H9 (cell line): Measurements from ENCODE around the gene STXBP6. TPM values are rescaled to one million over a fixed set of nuclear protein-coding genes. Genes with fewer than 3 reads are reported as not detected.

Experiments used
- DNase-seq: peaks from one replicate; pipeline ENCODE4 v3.0.0-alpha.2; 2017
- H2AFZ ChIP-seq: one replicate; pipeline ENCODE4 v1.6.1; 2013; ENCODE audit warnings: mild to moderate bottlenecking, low read length, control low read depth, moderate library complexity
- H2AK5ac ChIP-seq: 2 replicates; pipeline ENCODE4 v1.6.1; 2013; ENCODE audit warnings: low read length, control low read depth, mixed read lengths; ENCODE audit not compliant: insufficient read length
- H2BK120ac ChIP-seq: one replicate; pipeline ENCODE4 v1.6.1; 2013; ENCODE audit warnings: low read depth, mild to moderate bottlenecking, low read length, control low read depth, inconsistent platforms; ENCODE audit not compliant: poor library complexity, severe bottlenecking
- H2BK12ac ChIP-seq: 2 replicates; pipeline ENCODE4 v1.6.1; 2013; ENCODE audit warnings: low read length, control low read depth, mixed read lengths, low read depth; ENCODE audit not compliant: insufficient read length
- H2BK15ac ChIP-seq: 2 replicates; pipeline ENCODE4 v1.6.1; 2013; ENCODE audit warnings: low read depth, low read length, control low read depth
- H2BK20ac ChIP-seq: one replicate; pipeline ENCODE4 v1.6.1; 2013; ENCODE audit warnings: low read depth, mild to moderate bottlenecking, low read length, control low read depth, inconsistent platforms; ENCODE audit not compliant: poor library complexity, severe bottlenecking
- H2BK5ac ChIP-seq: 2 replicates; pipeline ENCODE4 v1.6.1; 2013; ENCODE audit warnings: low read length, control low read depth, mixed read lengths; ENCODE audit not compliant: insufficient read length
- H3K14ac ChIP-seq: 2 replicates; pipeline ENCODE4 v1.6.1; 2013; ENCODE audit warnings: low read length, control low read depth; ENCODE audit not compliant: insufficient read depth
- H3K18ac ChIP-seq: 2 replicates; pipeline ENCODE4 v1.6.1; 2013; ENCODE audit warnings: low read depth, mild to moderate bottlenecking, mixed read lengths, low read length, control low read depth; ENCODE audit not compliant: insufficient read length
- H3K23ac ChIP-seq: 2 replicates; pipeline ENCODE4 v1.6.1; 2013; ENCODE audit warnings: low read length, control low read depth, mixed read lengths, low read depth; ENCODE audit not compliant: insufficient read length
- H3K23me2 ChIP-seq: 2 replicates; pipeline ENCODE4 v1.6.1; 2013; ENCODE audit warnings: low read depth, mild to moderate bottlenecking, mixed read lengths, low read length, control low read depth; ENCODE audit not compliant: insufficient read length, poor library complexity, severe bottlenecking
- H3K27ac ChIP-seq: 2 replicates; pipeline ENCODE4 v1.5.1; 2013; ENCODE audit warnings: low read length, control low read depth, mixed read lengths, low read depth; ENCODE audit not compliant: insufficient read length
- H3K27me3 ChIP-seq: 2 replicates; pipeline ENCODE4 v1.6.1; 2013; ENCODE audit warnings: low read length, control low read depth, inconsistent platforms; ENCODE audit not compliant: insufficient read depth
- H3K4ac ChIP-seq: 2 replicates; pipeline ENCODE4 v1.6.1; 2013; ENCODE audit warnings: low read depth, mild to moderate bottlenecking, control low read depth, inconsistent platforms, low read length, moderate library complexity
- H3K4me1 ChIP-seq: 2 replicates; pipeline ENCODE4 v1.6.1; 2013; ENCODE audit warnings: low read length, control low read depth, inconsistent platforms; ENCODE audit not compliant: insufficient read depth
- H3K4me2 ChIP-seq: 2 replicates; pipeline ENCODE4 v1.6.1; 2013; ENCODE audit warnings: low read length, control low read depth, mixed read lengths; ENCODE audit not compliant: insufficient read length, insufficient read depth
- H3K56ac ChIP-seq: 2 replicates; pipeline ENCODE4 v1.6.1; 2013; ENCODE audit warnings: low read depth, mild to moderate bottlenecking, mixed read lengths, low read length, control low read depth; ENCODE audit not compliant: insufficient read length
- H3K79me1 ChIP-seq: 2 replicates; pipeline ENCODE4 v1.6.1; 2013; ENCODE audit warnings: low read depth, mild to moderate bottlenecking, moderate library complexity, low read length, control low read depth, inconsistent platforms; ENCODE audit not compliant: insufficient read depth, poor library complexity, severe bottlenecking
- H3K79me2 ChIP-seq: 2 replicates; pipeline ENCODE4 v1.6.1; 2013; ENCODE audit warnings: low read length, control low read depth, inconsistent platforms; ENCODE audit not compliant: insufficient read depth
- H3K9ac ChIP-seq: 2 replicates; pipeline ENCODE4 v1.6.1; 2013; ENCODE audit warnings: low read length, control low read depth, mixed read lengths; ENCODE audit not compliant: insufficient read length; ENCODE audit errors: extremely low read depth
- H3K9me3 ChIP-seq: one replicate; pipeline ENCODE4 v1.6.1; 2013; ENCODE audit warnings: low read depth, low read length, inconsistent platforms; ENCODE audit not compliant: control insufficient read depth
- H3T11ph ChIP-seq: one replicate; pipeline ENCODE4 v1.6.1; 2013; ENCODE audit warnings: mild to moderate bottlenecking, low read length, control low read depth, inconsistent platforms
- H4K20me1 ChIP-seq: one replicate; pipeline ENCODE4 v1.6.1; 2013; ENCODE audit not compliant: control insufficient read depth, insufficient read length, insufficient read depth
- H4K5ac ChIP-seq: 2 replicates; pipeline ENCODE4 v1.6.1; 2013; ENCODE audit warnings: low read depth, mild to moderate bottlenecking, mixed read lengths, low read length, control low read depth; ENCODE audit not compliant: insufficient read length
- H4K8ac ChIP-seq: replicated peaks from 2 replicates; pipeline ENCODE4 v1.6.1; 2013; ENCODE audit warnings: low read length, control low read depth, mixed read lengths, low read depth; ENCODE audit not compliant: insufficient read length
- H4K91ac ChIP-seq: 2 replicates; pipeline ENCODE4 v1.6.1; 2013; ENCODE audit warnings: low read depth, mild to moderate bottlenecking, moderate library complexity, mixed read lengths, low read length, control low read depth; ENCODE audit not compliant: insufficient read length
- H3K27ac Mint-ChIP-seq, 3 experiments: 2 replicates in 2 of 3; 3 replicates in 1 of 3; pipeline ENCODE4 v1.8.0; 2020 to 2021; ENCODE audit warnings: mixed read lengths in 3 of 3, mild to moderate bottlenecking in 1 of 3, moderate library complexity in 1 of 3
- H3K27me3 Mint-ChIP-seq: 2 replicates; pipeline ENCODE4 v1.8.0; 2021; ENCODE audit warnings: low read depth, mild to moderate bottlenecking, moderate library complexity, mixed read lengths
- H3K36me3 Mint-ChIP-seq, 3 experiments: 2 replicates in 2 of 3; 3 replicates in 1 of 3; pipeline ENCODE4 v1.8.0; 2020 to 2021; ENCODE audit warnings: low read depth in 3 of 3, mixed read lengths in 3 of 3; ENCODE audit not compliant: insufficient read depth in 1 of 3
- H3K4me1 Mint-ChIP-seq, 2 experiments: 2 replicates each; pipeline ENCODE4 v1.8.0; 2020; ENCODE audit warnings: mixed read lengths in 2 of 2
- H3K4me3 Mint-ChIP-seq, 2 experiments: 2 replicates in 1 of 2; 3 replicates in 1 of 2; pipeline ENCODE4 v1.8.0; 2020 to 2021; ENCODE audit warnings: mild to moderate bottlenecking in 2 of 2, mixed read lengths in 2 of 2, moderate library complexity in 1 of 2
- H3K9me3 Mint-ChIP-seq, 2 experiments: 2 replicates in 1 of 2; 3 replicates in 1 of 2; pipeline ENCODE4 v1.8.0; 2020; ENCODE audit warnings: mild to moderate bottlenecking in 2 of 2, mixed read lengths in 2 of 2, moderate library complexity in 1 of 2
- WGBS: extraction: QIAGEN DNeasy Blood & Tissue Kit; methylation state at CpG from one replicate; pipeline ENCODE4 v1.1.7; 2013; ENCODE audit warnings: missing lambda C conversion rate, low lambda C conversion rate, mixed read lengths; ENCODE audit not compliant: insufficient read length; ENCODE audit errors: extremely low coverage; 5-methylcytosine and 5-hydroxymethylcytosine counted together
- total RNA-seq: library from RNA; stranded (reverse); gene quantifications from 2 replicates; pipeline ENCODE4 v1.2.1, GENCODE V29; 2021
- TF ChIP-seq, protein P1 (sequence below): fragments of 200-600 bp; sonication (generic); conservative IDR thresholded peaks from 3 replicates; pipeline ENCODE4 v1.8.0; 2021; ENCODE audit warnings: antibody characterized with exemption, mild to moderate bottlenecking

The STXBP6 gene
- total RNA-seq, 1 experiment from 2014 or later = 3.6 TPM

DNA sequence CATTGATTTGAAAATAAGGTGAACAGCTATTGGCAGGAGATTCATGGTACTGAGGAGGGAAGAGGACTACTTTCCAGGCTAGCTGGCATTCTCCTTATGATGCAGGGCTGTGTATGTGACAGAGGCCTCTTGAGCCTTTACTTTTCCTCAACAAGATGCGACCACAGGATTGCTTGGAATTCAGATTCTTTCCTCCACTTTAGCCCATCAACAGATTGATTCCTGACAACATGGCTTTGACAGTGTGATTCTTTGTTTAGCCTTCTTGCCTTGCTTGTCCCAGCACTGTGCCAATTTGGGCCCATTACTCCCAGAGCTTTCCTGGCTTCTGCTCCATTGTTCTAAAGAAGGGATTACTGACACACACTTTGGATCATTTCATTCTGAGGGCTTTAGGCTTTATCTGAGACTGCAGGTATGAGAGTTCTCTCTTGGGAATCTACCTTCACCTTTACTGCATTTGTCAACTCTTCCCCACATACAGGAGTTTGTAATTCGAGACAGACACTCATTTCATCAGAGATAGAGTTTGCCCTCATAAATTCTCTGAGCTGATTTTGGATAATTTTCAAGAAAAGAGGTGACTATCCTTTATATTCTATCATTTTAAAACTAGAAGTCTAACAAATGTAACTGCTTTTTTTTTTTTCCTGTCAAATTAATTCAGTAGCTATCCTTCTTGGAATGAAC is 209.6 kb downstream of the STXBP6 start:
- Histone ChIP-seq H4K8ac (no peak overlapping the region), H2BK5ac (no peak overlapping the region), H3K9ac (no peak overlapping the region), H3K23me2 (no peaks in the 10 kb centered on the region), H2BK20ac (no peak overlapping the region), H3K9me3 (no peaks in the 10 kb centered on the region), H4K20me1 (no peaks in the 10 kb centered on the region), H3K18ac (no peak overlapping the region), H4K91ac (no peak overlapping the region), H3K79me1 (no peaks in the 10 kb centered on the region), H3K4me1 (no peaks in the 10 kb centered on the region), H3K56ac (no peak overlapping the region), H2BK120ac (no peak overlapping the region), H2AK5ac (no peak overlapping the region), H3T11ph (no peak overlapping the region), H4K5ac (no peak overlapping the region), H3K23ac (no peak overlapping the region), H2BK12ac (no peak overlapping the region), H3K27me3 (no peaks in the 10 kb centered on the region), H3K27ac (no peak overlapping the region), H3K79me2 (no peaks in the 10 kb centered on the region), H3K4ac (no peak overlapping the region), H3K14ac (no peak overlapping the region), H2BK15ac (no peak overlapping the region), H3K4me2 (no peak overlapping the region), H2AFZ (no peak overlapping the region)
- no peak overlapping the region for H3K4me3 Mint-ChIP-seq
- no peaks in the 10 kb centered on the region for H3K36me3 Mint-ChIP-seq
- no CpG with 5 or more reads among the region's 2 CpGs for WGBS
- TF ChIP-seq, protein P1, sequence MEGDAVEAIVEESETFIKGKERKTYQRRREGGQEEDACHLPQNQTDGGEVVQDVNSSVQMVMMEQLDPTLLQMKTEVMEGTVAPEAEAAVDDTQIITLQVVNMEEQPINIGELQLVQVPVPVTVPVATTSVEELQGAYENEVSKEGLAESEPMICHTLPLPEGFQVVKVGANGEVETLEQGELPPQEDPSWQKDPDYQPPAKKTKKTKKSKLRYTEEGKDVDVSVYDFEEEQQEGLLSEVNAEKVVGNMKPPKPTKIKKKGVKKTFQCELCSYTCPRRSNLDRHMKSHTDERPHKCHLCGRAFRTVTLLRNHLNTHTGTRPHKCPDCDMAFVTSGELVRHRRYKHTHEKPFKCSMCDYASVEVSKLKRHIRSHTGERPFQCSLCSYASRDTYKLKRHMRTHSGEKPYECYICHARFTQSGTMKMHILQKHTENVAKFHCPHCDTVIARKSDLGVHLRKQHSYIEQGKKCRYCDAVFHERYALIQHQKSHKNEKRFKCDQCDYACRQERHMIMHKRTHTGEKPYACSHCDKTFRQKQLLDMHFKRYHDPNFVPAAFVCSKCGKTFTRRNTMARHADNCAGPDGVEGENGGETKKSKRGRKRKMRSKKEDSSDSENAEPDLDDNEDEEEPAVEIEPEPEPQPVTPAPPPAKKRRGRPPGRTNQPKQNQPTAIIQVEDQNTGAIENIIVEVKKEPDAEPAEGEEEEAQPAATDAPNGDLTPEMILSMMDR = no peak
- DNase-seq = no peak
- peaks cover 12 to 17% of the 10 kb centered on the region in 2 experiments for H3K4me1 Mint-ChIP-seq
- 0 out of 7 replicates have a peak overlapping the region, but pooled peaks of 1 of the 3 experiments have one; percentile 68 for H3K27ac Mint-ChIP-seq
- no peaks in the 10 kb centered on the region for H3K9me3 Mint-ChIP-seq
- H3K27me3 Mint-ChIP-seq = no peaks in the 10 kb centered on the region
